Natural killer cell treated with Interleukin-12 subunit alpha and Interleukin-12 subunit beta and Interleukin-15 and Interleukin-18, amount 100 ng/mL, for 72 hours (primary cell): Measurements from ENCODE around the gene ABCB9. TPM values are rescaled to one million over a fixed set of nuclear protein-coding genes. Genes with fewer than 3 reads are reported as not detected.

Source experiments
- total RNA-seq, 2 donors: library from RNA; stranded (reverse); gene quantifications; one replicate each; pipeline ENCODE4 v1.2.3, GENCODE V29; 2022

ABCB9 gene
- total RNA-seq, 2 donors from 2014 or later: 4.5 to 6.3 TPM

Other genes starting within 250 kb of the ABCB9 start
- under 1 TPM in 1 of 2 donors, not detected in 1; 0.50 TPM for gene HCAR3, start 249.7 kb downstream of the ABCB9 start, total RNA-seq
- not detected for gene HCAR1, start 235.6 kb downstream of the ABCB9 start, total RNA-seq
- 10 to 100 TPM; 51.8 to 56.7 TPM for gene DENR, start 213.6 kb downstream of the ABCB9 start, total RNA-seq
- under 1 TPM; 0.50 TPM for gene CCDC62, start 191.9 kb downstream of the ABCB9 start, total RNA-seq
- 10 to 100 TPM; 14.8 to 48.9 TPM for gene HIP1R, start 131.0 kb downstream of the ABCB9 start, total RNA-seq
- gene VPS37B, start 70.3 kb downstream of the ABCB9 start, total RNA-seq: 10 to 100 TPM; 42.6 to 46.9 TPM
- gene OGFOD2, start 8.8 kb upstream of the ABCB9 start, total RNA-seq: 10 to 100 TPM; 19.1 to 36.8 TPM
- 100 to 1,000 TPM; 146 to 212 TPM for gene ARL6IP4, start 14.2 kb upstream of the ABCB9 start, total RNA-seq
- gene PITPNM2, start 184.6 kb upstream of the ABCB9 start, total RNA-seq: 1 to 10 TPM; 2.0 to 3.1 TPM